M059J (cell line): Measurements from ENCODE around the gene EFCAB10. TPM values are rescaled to one million over a fixed set of nuclear protein-coding genes. Genes with fewer than 3 reads are reported as not detected.
"Not testable (repeated sequence)": the region's sequence is repeated elsewhere in the genome, so short reads cannot be mapped to it uniquely, and the experiment has no call there.

Experiments used
- DNase-seq: peaks from one replicate; pipeline ENCODE4 v3.0.0-alpha.2; 2012; ENCODE audit warnings: low read depth
- total RNA-seq: library from RNA; depleted of rRNA; stranded (reverse); fragments of >200 nt; shearing (Covaris generic); gene quantifications from 2 replicates; pipeline ENCODE4 v1.2.3, GENCODE V29; 2014

EFCAB10 gene
- total RNA-seq, 1 experiment from 2014 or later = not detected

GRCh38 chr7:105599080-105599479 is 17.8 kb upstream of the EFCAB10 start:
- not testable (repeated sequence) for DNase-seq

GRCh38 chr7:105596866-105597265 is 15.6 kb upstream of the EFCAB10 start:
- no peak for DNase-seq

- DNase-seq = peak; percentile 21
These were observed 12.7 kb upstream of the EFCAB10 start for GRCh38 chr7:105594034-105594433.

- no peak for DNase-seq
These were observed 10.2 kb upstream of the EFCAB10 start for GRCh38 chr7:105591522-105591921.

GRCh38 chr7:105590793-105591192 is 9.5 kb upstream of the EFCAB10 start:
- no peak for DNase-seq

- peak; percentile 84 for DNase-seq
These were observed 8.2 kb upstream of the EFCAB10 start for GRCh38 chr7:105589356-105590077.

- DNase-seq = no peak
These were observed 6.8 kb upstream of the EFCAB10 start for GRCh38 chr7:105587909-105588635.

GRCh38 chr7:105585850-105586500 is 4.7 kb upstream of the EFCAB10 start:
- DNase-seq = no peak

- no peak for DNase-seq
These were observed 2.9 kb upstream of the EFCAB10 start for GRCh38 chr7:105584165-105584564.

- DNase-seq = no peak
These were observed 1.8 kb upstream of the EFCAB10 start for GRCh38 chr7:105583061-105583460.

- DNase-seq = peak; percentile 74
These were observed 1.1 kb downstream of the EFCAB10 start for GRCh38 chr7:105580022-105580740.

GRCh38 chr7:105578496-105578895 is 2.8 kb downstream of the EFCAB10 start:
- DNase-seq = no peak

- DNase-seq = no peak
These were observed 4.0 kb downstream of the EFCAB10 start for GRCh38 chr7:105577251-105577650.

GRCh38 chr7:105571891-105572290 is 9.4 kb downstream of the EFCAB10 start:
- no peak for DNase-seq

- DNase-seq = no peak
These were observed 13.5 kb downstream of the EFCAB10 start for GRCh38 chr7:105567821-105568220.

- DNase-seq = no peak
These were observed 14.3 kb downstream of the EFCAB10 start for GRCh38 chr7:105567024-105567423.

GRCh38 chr7:105565190-105565589 is 16.1 kb downstream of the EFCAB10 start:
- no peak for DNase-seq

GRCh38 chr7:105559926-105560325 is 21.4 kb downstream of the EFCAB10 start:
- no peak for DNase-seq

GRCh38 chr7:105538339-105538738 is 43.0 kb downstream of the EFCAB10 start:
- DNase-seq = no peak

- no peak for DNase-seq
These were observed 48.4 kb downstream of the EFCAB10 start for GRCh38 chr7:105532709-105533460.
